GM21576 (cell line): ENCODE measurements around the gene GRK1.
"Not testable (repeated sequence)": the region's sequence is repeated elsewhere in the genome, so short reads cannot be mapped to it uniquely, and the experiment has no call there.

ENCODE experiments used
- ATAC-seq: cut with Tn5 transposase; IDR thresholded peaks from one replicate; pipeline ENCODE4 v1.9.1; 2021; ENCODE audit warnings: mild to moderate bottlenecking, moderate library complexity; ENCODE audit not compliant: unreplicated experiment

Gene GRK1

GRCh38 chr13:113666951-113667701, at the start of gene GRK1:
Gene GRK1, plus strand, starts transcription at chr13:113667219. Its CDS starts 168 bp downstream, at chr13:113667387.
- ATAC-seq, result no peak

GRCh38 chr13:113617961-113618360, 49.1 kb upstream of the GRK1 start:
- no peak for ATAC-seq

GRCh38 chr13:113618455-113618854, 48.6 kb upstream of the GRK1 start:
- ATAC-seq, result no peak

GRCh38 chr13:113620036-113620796, 46.8 kb upstream of the GRK1 start:
- no peak for ATAC-seq

GRCh38 chr13:113621046-113621445, 46.0 kb upstream of the GRK1 start:
- ATAC-seq, result no peak

GRCh38 chr13:113621498-113621897, 45.5 kb upstream of the GRK1 start:
- not testable (repeated sequence) for ATAC-seq

GRCh38 chr13:113621986-113622550, 45.0 kb upstream of the GRK1 start:
- not testable (repeated sequence) for ATAC-seq

- ATAC-seq, result no peak
Measured at GRCh38 chr13:113622791-113623490, 44.1 kb upstream of the GRK1 start.

GRCh38 chr13:113623491-113624234, 43.4 kb upstream of the GRK1 start:
- no peak for ATAC-seq

GRCh38 chr13:113624235-113624587, 42.8 kb upstream of the GRK1 start:
- ATAC-seq, result no peak

GRCh38 chr13:113624640-113625304, 42.2 kb upstream of the GRK1 start:
- not testable (repeated sequence) for ATAC-seq

GRCh38 chr13:113625965-113626721, 40.9 kb upstream of the GRK1 start:
- ATAC-seq, result no peak

GRCh38 chr13:113627136-113627535, 39.9 kb upstream of the GRK1 start:
- ATAC-seq, result no peak

GRCh38 chr13:113628291-113629270, 38.4 kb upstream of the GRK1 start:
- ATAC-seq, result no peak

GRCh38 chr13:113629866-113630265, 37.2 kb upstream of the GRK1 start:
- no peak for ATAC-seq

GRCh38 chr13:113630296-113630695, 36.7 kb upstream of the GRK1 start:
- ATAC-seq, result no peak

- no peak for ATAC-seq
Measured at GRCh38 chr13:113630804-113631203, 36.2 kb upstream of the GRK1 start.
